IMR-90 (cell line): Measurements from ENCODE around the gene FKBP1B. TPM values are rescaled to one million over a fixed set of nuclear protein-coding genes. Genes with fewer than 3 reads are reported as not detected.
A peak's percentile ranks its signal among the peaks of the same experiment; 100 is the strongest.

ENCODE experiments used
- ATAC-seq: fragments of 200-7000 bp; cut with Tn5 transposase; 2 replicates; pipeline ENCODE4 v1.9.1; 2020; ENCODE audit warnings: low read depth, mild to moderate bottlenecking, moderate library complexity
- BruUV-seq: library from RNA; stranded (reverse); fragments of 400-500 nt; replicated peaks from 2 replicates; lab custom pipeline; 2021; lab: Mats Ljungman, UMichigan
- CTCF ChIA-PET: fragments of 300-600 bp; formaldehyde crosslinking; extraction: SDS; loops from one replicate; lab custom pipeline; 2021; ENCODE audit warnings: antibody characterized with exemption; lab: Yijun Ruan, JAX
- POLR2A ChIA-PET: fragments of 300-600 bp; sonication (Branson Sonifier 250); formaldehyde crosslinking; loops from one replicate; lab custom pipeline; 2022; ENCODE audit warnings: antibody characterized with exemption; ENCODE audit not compliant: unreplicated experiment; lab: Charles Lee
- DNase-seq: peaks from one replicate; pipeline ENCODE4 v3.0.0; 2013
- H2AFZ ChIP-seq: replicated peaks from 2 replicates; pipeline ENCODE3; 2013; ENCODE audit warnings: low read length, mild to moderate bottlenecking; ENCODE audit not compliant: poor library complexity
- H2AK5ac ChIP-seq: 2 replicates; pipeline ENCODE4 v1.6.1; 2013; ENCODE audit warnings: low read depth, low read length, inconsistent platforms
- H2AK9ac ChIP-seq: replicated peaks from 2 replicates; pipeline ENCODE3; 2013; ENCODE audit warnings: mild to moderate bottlenecking, low read depth, low read length, moderate library complexity; ENCODE audit not compliant: poor library complexity
- H2BK120ac ChIP-seq: 2 replicates; pipeline ENCODE4 v1.6.1; 2013; ENCODE audit warnings: low read depth, low read length, inconsistent platforms
- H2BK15ac ChIP-seq: 3 replicates; pipeline ENCODE4 v1.6.1; 2013; ENCODE audit warnings: low read depth, low read length, inconsistent platforms
- H2BK20ac ChIP-seq: 2 replicates; pipeline ENCODE4 v1.6.1; 2013; ENCODE audit warnings: low read depth, mild to moderate bottlenecking, inconsistent platforms, low read length, moderate library complexity
- H2BK5ac ChIP-seq: 2 replicates; pipeline ENCODE4 v1.6.1; 2013; ENCODE audit warnings: mild to moderate bottlenecking, low read depth, low read length, inconsistent platforms; ENCODE audit not compliant: poor library complexity, severe bottlenecking
- H3K14ac ChIP-seq: replicated peaks from 2 replicates; pipeline ENCODE4 v1.6.1; 2013; ENCODE audit warnings: low read depth, low read length, inconsistent platforms
- H3K18ac ChIP-seq: 2 replicates; pipeline ENCODE4 v1.6.1; 2013; ENCODE audit warnings: low read depth, low read length, control low read depth
- H3K23ac ChIP-seq: 2 replicates; pipeline ENCODE4 v1.6.1; 2013; ENCODE audit warnings: low read depth, low read length, inconsistent platforms
- H3K27ac ChIP-seq: 2 replicates; pipeline ENCODE4 v1.5.1; 2013; ENCODE audit warnings: mild to moderate bottlenecking, control low read depth, low read length; ENCODE audit not compliant: insufficient read depth
- H3K27me3 ChIP-seq: 2 replicates; pipeline ENCODE4 v1.6.1; 2013; ENCODE audit warnings: low read length; ENCODE audit not compliant: control insufficient read depth, insufficient read depth
- H3K36me3 ChIP-seq: 2 replicates; pipeline ENCODE4 v1.6.1; 2013; ENCODE audit warnings: low read length, mixed read lengths; ENCODE audit not compliant: control insufficient read depth, insufficient read depth
- H3K4ac ChIP-seq: 2 replicates; pipeline ENCODE4 v1.6.1; 2013; ENCODE audit warnings: low read depth, low read length, inconsistent platforms
- H3K4me1 ChIP-seq: 2 replicates; pipeline ENCODE4 v1.6.1; 2013; ENCODE audit warnings: low read length, mixed read lengths; ENCODE audit not compliant: control insufficient read depth, insufficient read depth
- H3K4me2 ChIP-seq: 2 replicates; pipeline ENCODE4 v1.6.1; 2013; ENCODE audit warnings: low read depth, mild to moderate bottlenecking, control low read depth, low read length, moderate library complexity
- H3K4me3 ChIP-seq: 2 replicates; pipeline ENCODE4 v1.5.1; 2013; ENCODE audit warnings: low read depth, mild to moderate bottlenecking, control low read depth, low read length, moderate library complexity; ENCODE audit not compliant: insufficient read depth
- H3K56ac ChIP-seq: 2 replicates; pipeline ENCODE4 v1.6.1; 2013; ENCODE audit warnings: low read length, inconsistent platforms; ENCODE audit not compliant: insufficient read depth; ENCODE audit errors: extremely low read depth
- H3K79me1 ChIP-seq, 2 experiments: 2 replicates each; pipeline ENCODE4 v1.6.1; 2013; ENCODE audit warnings: low read length in 2 of 2, inconsistent platforms in 1 of 2, low read depth in 1 of 2
- H3K9ac ChIP-seq: 2 replicates; pipeline ENCODE4 v1.6.1; 2013; ENCODE audit warnings: low read depth, low read length, control low read depth
- H3K9me1 ChIP-seq: 2 replicates; pipeline ENCODE4 v1.6.1; 2013; ENCODE audit warnings: low read length, inconsistent platforms; ENCODE audit not compliant: insufficient read depth
- H3K9me3 ChIP-seq: 2 replicates; pipeline ENCODE4 v1.6.1; 2013; ENCODE audit warnings: low read length; ENCODE audit not compliant: control insufficient read depth, insufficient read depth
- H4K20me1 ChIP-seq: 2 replicates; pipeline ENCODE4 v1.6.1; 2013; ENCODE audit warnings: low read length, inconsistent platforms; ENCODE audit not compliant: insufficient read depth
- H4K5ac ChIP-seq: 2 replicates; pipeline ENCODE4 v1.6.1; 2013; ENCODE audit warnings: mild to moderate bottlenecking, low read depth, low read length, control low read depth
- H4K8ac ChIP-seq, 2 experiments: 2 replicates each; pipeline ENCODE4 v1.6.1; 2013; ENCODE audit warnings: low read depth in 2 of 2, low read length in 2 of 2, control low read depth in 1 of 2, inconsistent platforms in 1 of 2
- H4K91ac ChIP-seq: 2 replicates; pipeline ENCODE4 v1.6.1; 2013; ENCODE audit warnings: low read depth, low read length, inconsistent platforms; ENCODE audit not compliant: insufficient read depth
- BHLHE40 ChIP-seq: fragments of 150-350 bp; IDR thresholded peaks from 2 replicates; pipeline ENCODE4 v1.6.1; 2016; ENCODE audit warnings: mild to moderate bottlenecking, low read depth, low read length
- MAFK ChIP-seq: IDR thresholded peaks from 2 replicates; pipeline ENCODE4 v1.6.1; 2012; ENCODE audit warnings: low read depth, low read length, improper control_type of control experiment
- MAZ ChIP-seq: IDR thresholded peaks from 2 replicates; pipeline ENCODE4 v1.6.1; 2012; ENCODE audit warnings: low read depth, mild to moderate bottlenecking, low read length, improper control_type of control experiment, moderate library complexity, borderline replicate concordance
- RAD21 ChIP-seq: IDR thresholded peaks from 2 replicates; pipeline ENCODE4 v1.6.1; 2012; ENCODE audit warnings: low read length, improper control_type of control experiment
- RFX5 ChIP-seq: IDR thresholded peaks from 2 replicates; pipeline ENCODE4 v1.8.0; 2012; ENCODE audit warnings: low read depth, mild to moderate bottlenecking, low read length, moderate library complexity
- USF2 ChIP-seq: fragments of 150-350 bp; IDR thresholded peaks from 2 replicates; pipeline ENCODE4 v1.6.1; 2017; ENCODE audit warnings: mild to moderate bottlenecking, antibody characterized with exemption, low read length, low read depth
- WGBS, 2 experiments: methylation state at CpG; one replicate each; pipeline versions ENCODE4 v1.1.5 to v1.1.7; 2013; ENCODE audit warnings: missing lambda C conversion rate in 2 of 2; ENCODE audit not compliant: insufficient read length in 1 of 2; ENCODE audit errors: extremely low coverage in 2 of 2; 5-methylcytosine and 5-hydroxymethylcytosine counted together
- dilution Hi-C: fragments of 300-500 bp; cut with HindIII; formaldehyde crosslinking; loops from one replicate; pipeline ENCODE4 v1.14.3; 2018; ENCODE audit warnings: low sequenced_read_pairs; ENCODE audit not compliant: unreplicated experiment
- in situ Hi-C: fragments of 300-500 bp; cut with MboI; formaldehyde crosslinking; loops from 3 replicates; pipeline ENCODE4 v1.14.3; 2019; ENCODE audit warnings: low sequenced_read_pairs, inconsistent platforms, mixed read lengths
- intact Hi-C: fragments of 100-400 bp; cut with micrococcal nuclease; formaldehyde crosslinking; loops from 2 replicates; pipeline ENCODE4 v1.10.0; 2022
- polyA plus RNA-seq, 3 experiments: library from polyadenylated mRNA; depleted of rRNA; stranded (reverse); fragments of >200 nt; gene quantifications; 2 replicates each; pipeline ENCODE4 v1.2.3, GENCODE V29; 2012; ENCODE audit warnings: low replicate concordance in 1 of 3
- total RNA-seq: library from RNA; depleted of rRNA; stranded (reverse); fragments of >200 nt; gene quantifications from 2 replicates; pipeline ENCODE4 v1.2.3, GENCODE V29; 2012
- TF ChIP-seq, protein P1 (sequence below): conservative IDR thresholded peaks from 2 replicates; pipeline ENCODE4 v1.5.1; 2012; ENCODE audit warnings: mild to moderate bottlenecking, low read depth, low read length, improper control_type of control experiment

Gene FKBP1B
- total and polyA plus RNA-seq, 2 of the 4 experiments (the other 2 are of a cell fraction) = 10.2 to 15.1 TPM

DNA sequence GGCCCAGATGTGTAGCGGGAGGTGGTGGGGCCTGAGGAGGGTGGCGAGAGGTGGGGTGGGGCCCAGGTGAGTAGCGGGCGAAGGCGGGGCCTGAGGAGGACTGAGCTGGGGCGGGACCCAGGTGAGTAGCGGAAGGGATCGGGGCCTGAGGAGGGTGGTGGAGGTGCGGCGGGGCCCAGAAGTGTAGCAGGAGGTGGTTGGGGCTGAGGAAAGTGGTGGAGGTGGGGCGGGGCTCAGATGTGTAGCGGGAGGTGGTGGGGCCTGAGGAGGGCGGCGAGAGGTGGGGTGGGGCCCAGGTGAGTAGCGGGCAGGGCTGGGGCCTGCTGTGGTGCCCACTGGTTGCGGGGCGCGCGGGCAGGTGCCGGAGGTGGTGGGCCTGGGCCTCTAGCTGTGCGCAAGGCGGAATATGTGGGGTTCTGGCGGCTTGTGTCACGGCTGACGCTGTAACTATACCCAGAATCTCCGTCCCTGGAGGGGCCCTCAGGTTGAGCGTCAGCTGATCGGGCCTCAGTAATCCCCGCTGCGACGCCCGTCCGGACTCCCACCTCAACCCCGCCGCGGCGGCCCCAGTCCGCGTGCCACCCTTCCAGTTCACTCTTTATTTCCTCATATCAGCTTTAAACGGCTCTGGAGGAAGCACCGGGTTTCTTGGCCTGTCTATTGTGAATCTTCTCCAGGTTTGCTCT lies 27.5 kb downstream of the FKBP1B start:
- 3% methylated on average over 10 of the region's 41 CpGs; no CpG with 5 or more reads in 1 of the 2 experiments for WGBS, 2 experiments
- in situ Hi-C loops = loop anchor here (10.0 kb wide), 1 partner anchor 252 kb away; no protein-coding TSS in a partner anchor

More for the DNA sequence above, 27.5 kb downstream of the FKBP1B start:
- Histone ChIP-seq H3K9ac (peak overlapping the region; percentile 44), H2AFZ (peak overlapping the region; percentile 91), H3K4me3 (peak overlapping the region; percentile 73), H4K91ac (peak overlapping the region; percentile 46; the same call in 1 of the 2 replicates), H4K20me1 (no peaks in the 10 kb centered on the region; the same call in 1 of the 2 replicates), H2AK5ac (peak overlapping the region; percentile 13), H3K27ac (peak overlapping the region; percentile 40), H3K23ac (no peak overlapping the region), H4K5ac (peak overlapping the region; percentile 85), H3K56ac (no peak overlapping the region), H3K14ac (0 out of 2 replicates have a peak overlapping the region, but pooled peaks have one; percentile 47), H2BK120ac (no peak overlapping the region), H3K9me3 (no peaks in the 10 kb centered on the region), H3K4ac (peak overlapping the region; percentile 36), H4K8ac (peak overlapping the region; percentile 63 to 77), H3K79me1 (peaks cover 17 to 36% of the 10 kb centered on the region in 2 experiments; a peak in 3 of 4 replicates), H2AK9ac (peak overlapping the region; percentile 96), H2BK15ac (no peak overlapping the region), H3K9me1 (no peaks in the 10 kb centered on the region), H3K4me2 (peak overlapping the region; percentile 69), H3K36me3 (peaks cover 10% of the 10 kb centered on the region), H3K27me3 (no peaks in the 10 kb centered on the region), H3K18ac (no peak overlapping the region), H2BK5ac (peak overlapping the region; percentile 8), H2BK20ac (no peak overlapping the region), H3K4me1 (peaks cover 3% of the 10 kb centered on the region; the same call in 1 of the 2 replicates)
- ChIA-PET CTCF (no interaction called here), POLR2A (no interaction called here)
- TF ChIP-seq, protein P1, sequence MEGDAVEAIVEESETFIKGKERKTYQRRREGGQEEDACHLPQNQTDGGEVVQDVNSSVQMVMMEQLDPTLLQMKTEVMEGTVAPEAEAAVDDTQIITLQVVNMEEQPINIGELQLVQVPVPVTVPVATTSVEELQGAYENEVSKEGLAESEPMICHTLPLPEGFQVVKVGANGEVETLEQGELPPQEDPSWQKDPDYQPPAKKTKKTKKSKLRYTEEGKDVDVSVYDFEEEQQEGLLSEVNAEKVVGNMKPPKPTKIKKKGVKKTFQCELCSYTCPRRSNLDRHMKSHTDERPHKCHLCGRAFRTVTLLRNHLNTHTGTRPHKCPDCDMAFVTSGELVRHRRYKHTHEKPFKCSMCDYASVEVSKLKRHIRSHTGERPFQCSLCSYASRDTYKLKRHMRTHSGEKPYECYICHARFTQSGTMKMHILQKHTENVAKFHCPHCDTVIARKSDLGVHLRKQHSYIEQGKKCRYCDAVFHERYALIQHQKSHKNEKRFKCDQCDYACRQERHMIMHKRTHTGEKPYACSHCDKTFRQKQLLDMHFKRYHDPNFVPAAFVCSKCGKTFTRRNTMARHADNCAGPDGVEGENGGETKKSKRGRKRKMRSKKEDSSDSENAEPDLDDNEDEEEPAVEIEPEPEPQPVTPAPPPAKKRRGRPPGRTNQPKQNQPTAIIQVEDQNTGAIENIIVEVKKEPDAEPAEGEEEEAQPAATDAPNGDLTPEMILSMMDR = no peak
- no peak for TF ChIP-seq MAZ
- no peak for TF ChIP-seq BHLHE40
- no peak for TF ChIP-seq RFX5
- TF ChIP-seq USF2 = no peak
- no peak for TF ChIP-seq RAD21
- TF ChIP-seq MAFK = no peak
- BruUV-seq = no TSS peak
- ATAC-seq = no peak
- dilution Hi-C loops = no loop called here
- no peak for DNase-seq
- intact Hi-C loops = loop anchor here (1.0 kb wide), 1 partner anchor 150 kb away; the partner anchor contains the start of gene ATAD2B
